ENCODE measurements around the gene TLR2. TPM values are rescaled to one million over a fixed set of nuclear protein-coding genes. Genes with fewer than 3 reads are reported as not detected.
A peak's percentile ranks its signal among the peaks of the same experiment; 100 is the strongest.

The TLR2 gene
- total RNA-seq, 1 donor from 2014 or later: 17.9 TPM

- Histone ChIP-seq H3K27me3 (ENCODE audit: control insufficient read depth, insufficient read depth, low read length) (no peaks in the 10 kb centered on the region), H3K4me3 (ENCODE audit: low read depth, low read length) (no peak overlapping the region), H3K36me3 (ENCODE audit: control insufficient read depth, insufficient read depth, low read length) (no peaks in the 10 kb centered on the region)
- peak; percentile 49 for DNase-seq (ENCODE audit: low read depth)
- peak; percentile 88 for TF ChIP-seq CTCF (IDR thresholded peaks at IDR 0.05; ENCODE audit: insufficient read depth, low read length, poor library complexity, severe bottlenecking)
Observed at GRCh38 chr4:153750197-153750817, 66.2 kb downstream of the TLR2 start.

GRCh38 chr4:153755186-153755585 lies 71.1 kb downstream of the TLR2 start:
- Histone ChIP-seq H3K27me3 (ENCODE audit: control insufficient read depth, insufficient read depth, low read length) (peaks cover 2% of the 10 kb centered on the region), H3K36me3 (ENCODE audit: control insufficient read depth, insufficient read depth, low read length) (no peaks in the 10 kb centered on the region), H3K4me3 (ENCODE audit: low read depth, low read length) (no peak overlapping the region)
- no peak for TF ChIP-seq CTCF (IDR thresholded peaks at IDR 0.05; ENCODE audit: insufficient read depth, low read length, poor library complexity, severe bottlenecking)
- DNase-seq (ENCODE audit: low read depth): no peak

Other genes starting within 250 kb of the TLR2 start
- 7.2 and 7.6 TPM in 2 replicates for gene TMEM131L, start 217.9 kb upstream of the TLR2 start, total RNA-seq
- 1.0 and 2.0 TPM in 2 replicates for gene RNF175, start 75.7 kb downstream of the TLR2 start, total RNA-seq
- 1.5 and 2.7 TPM in 2 replicates for gene SFRP2, start 104.8 kb downstream of the TLR2 start, total RNA-seq